OCI-LY1 (cell line): ENCODE data around the gene NHERF2.
A peak's percentile ranks its signal among the peaks of the same experiment; 100 is the strongest.

Experiments
- H2AFZ ChIP-seq: fragments of 200-600 bp; sonication (generic), shearing (Covaris generic); 2 replicates; pipeline ENCODE4 v1.6.0; 2014; ENCODE audit warnings: antibody characterized with exemption, mild to moderate bottlenecking, low read length
- H3F3A ChIP-seq: fragments of 200-600 bp; sonication (generic), shearing (Covaris generic); 2 replicates; pipeline ENCODE4 v1.6.0; 2014; ENCODE audit warnings: mild to moderate bottlenecking, antibody characterized with exemption, low read length, moderate library complexity; ENCODE audit not compliant: insufficient read depth
- H3K27ac ChIP-seq: fragments of 200-600 bp; sonication (generic); 2 replicates; pipeline ENCODE4 v1.5.1; 2014; ENCODE audit warnings: low read length, mixed run types, mild to moderate bottlenecking, low read depth; ENCODE audit not compliant: poor library complexity, severe bottlenecking
- H3K27me3 ChIP-seq: fragments of 200-600 bp; sonication (generic); 2 replicates; pipeline ENCODE4 v1.6.0; 2014; ENCODE audit warnings: antibody characterized with exemption, mild to moderate bottlenecking, low read length, moderate library complexity; ENCODE audit not compliant: insufficient read depth
- H3K36me3 ChIP-seq: fragments of 200-600 bp; sonication (generic); 2 replicates; pipeline ENCODE4 v1.6.1; 2014; ENCODE audit warnings: mild to moderate bottlenecking, antibody characterized with exemption, low read length, moderate library complexity, mixed read lengths; ENCODE audit not compliant: insufficient read depth
- H3K4me1 ChIP-seq: fragments of 200-600 bp; sonication (generic); 2 replicates; pipeline ENCODE4 v1.5.1; 2014; ENCODE audit warnings: mild to moderate bottlenecking, low read length, moderate library complexity; ENCODE audit not compliant: insufficient read depth, severe bottlenecking
- H3K4me2 ChIP-seq: fragments of 200-600 bp; sonication (generic), shearing (Covaris generic); 2 replicates; pipeline ENCODE4 v1.6.1; 2014; ENCODE audit warnings: low read length
- H3K4me3 ChIP-seq: fragments of 200-600 bp; sonication (generic); 2 replicates; pipeline ENCODE4 v1.5.1; 2014; ENCODE audit warnings: low read length, low read depth, mild to moderate bottlenecking, mixed read lengths; ENCODE audit not compliant: poor library complexity, severe bottlenecking
- H3K79me2 ChIP-seq: fragments of 200-600 bp; shearing (Covaris generic); 2 replicates; pipeline ENCODE4 v1.6.1; 2016; ENCODE audit warnings: mixed run types, low read length, mixed read lengths; ENCODE audit not compliant: insufficient read depth
- H3K9ac ChIP-seq: fragments of 200-600 bp; sonication (generic), shearing (Covaris generic); 2 replicates; pipeline ENCODE4 v1.6.1; 2014; ENCODE audit warnings: mild to moderate bottlenecking, low read length, mixed read lengths
- H3K9me2 ChIP-seq: fragments of 200-600 bp; sonication (generic), shearing (Covaris generic); 2 replicates; pipeline ENCODE4 v1.6.1; 2014; ENCODE audit warnings: low read depth, mild to moderate bottlenecking, low read length, mixed read lengths
- H3K9me3 ChIP-seq: fragments of 200-600 bp; shearing (Covaris generic); 2 replicates; pipeline ENCODE4 v1.6.1; 2014; ENCODE audit warnings: low read length, mixed read lengths
- H4K20me1 ChIP-seq: fragments of 200-600 bp; sonication (generic), shearing (Covaris generic); 2 replicates; pipeline ENCODE4 v1.6.0; 2016; ENCODE audit warnings: mild to moderate bottlenecking, low read length; ENCODE audit not compliant: insufficient read depth
- CTCF ChIP-seq: fragments of 200-600 bp; sonication (generic), shearing (Covaris generic); IDR thresholded peaks from 2 replicates; pipeline ENCODE4 v1.5.1; 2017; ENCODE audit warnings: mild to moderate bottlenecking, antibody characterized with exemption, low read length, moderate library complexity, mixed read lengths
- EZH2 ChIP-seq: fragments of 200-600 bp; sonication (generic), shearing (Covaris generic); IDR thresholded peaks from 2 replicates; pipeline ENCODE4 v1.8.0; 2017; ENCODE audit warnings: borderline replicate concordance, mixed run types, mild to moderate bottlenecking, antibody characterized with exemption, low read length, moderate library complexity, mixed read lengths

NHERF2 gene

GRCh38 chr16:2016407-2016922 lies 10.2 kb upstream of the NHERF2 start:
- no peaks in the 10 kb centered on the region for H3K4me1 ChIP-seq
- TF ChIP-seq CTCF, result peak; percentile 57
- TF ChIP-seq EZH2, result no peak
- no peak overlapping the region for H3K4me3 ChIP-seq
- no peaks in the 10 kb centered on the region for H3K79me2 ChIP-seq
- H3K4me2 ChIP-seq, result no peak overlapping the region
- no peak overlapping the region for H3K27ac ChIP-seq
- no peak overlapping the region for H2AFZ ChIP-seq
- H3K9ac ChIP-seq, result no peak overlapping the region
- no peaks in the 10 kb centered on the region for H3K27me3 ChIP-seq
- H3K36me3 ChIP-seq, result no peaks in the 10 kb centered on the region
- no peaks in the 10 kb centered on the region for H3K9me2 ChIP-seq
- H3F3A ChIP-seq, result no peaks in the 10 kb centered on the region
- no peaks in the 10 kb centered on the region for H3K9me3 ChIP-seq
- no peaks in the 10 kb centered on the region for H4K20me1 ChIP-seq

- H4K20me1 ChIP-seq, result no peaks in the 10 kb centered on the region
- no peaks in the 10 kb centered on the region for H3F3A ChIP-seq
- no peak for TF ChIP-seq EZH2
- no peak for TF ChIP-seq CTCF
- no peak within 1 kb of the TSS for H3K4me2 ChIP-seq
- H3K4me3 ChIP-seq, result no peak within 1 kb of the TSS
- H2AFZ ChIP-seq, result no peak within 1 kb of the TSS
- H3K4me1 ChIP-seq, result peaks cover 12% of the 10 kb centered on the region
- no peaks in the 10 kb centered on the region for H3K36me3 ChIP-seq
- no peak within 1 kb of the TSS for H3K9ac ChIP-seq
- H3K27ac ChIP-seq, result no peak within 1 kb of the TSS
- no peaks in the 10 kb centered on the region for H3K9me3 ChIP-seq
- no peaks in the 10 kb centered on the region for H3K79me2 ChIP-seq
- no peaks in the 10 kb centered on the region for H3K27me3 ChIP-seq
- no peaks in the 10 kb centered on the region for H3K9me2 ChIP-seq
Observed at GRCh38 chr16:2019518-2019920, 7.2 kb upstream of the NHERF2 start, which contains the start of gene NPW. NPW (plus strand) TSS chr16:2019785.

GRCh38 chr16:2019921-2020831 lies 6.5 kb upstream of the NHERF2 start:
- H3K4me2 ChIP-seq, result no peak overlapping the region

More at GRCh38 chr16:2019921-2020831, 6.5 kb upstream of the NHERF2 start:
- Histone ChIP-seq H3K27me3 (peaks cover 1% of the 10 kb centered on the region; the same call in 1 of the 2 replicates), H3K27ac (no peak overlapping the region), H3F3A (no peaks in the 10 kb centered on the region), H3K4me3 (no peak overlapping the region), H3K79me2 (no peaks in the 10 kb centered on the region), H3K9me3 (no peaks in the 10 kb centered on the region), H3K36me3 (no peaks in the 10 kb centered on the region), H3K4me1 (peaks cover 12% of the 10 kb centered on the region), H3K9me2 (no peaks in the 10 kb centered on the region), H4K20me1 (no peaks in the 10 kb centered on the region), H2AFZ (no peak overlapping the region), H3K9ac (no peak overlapping the region)
- TF ChIP-seq EZH2 (no peak), CTCF (no peak)
